CD8-positive, alpha-beta memory T cell (primary cell): ENCODE data around the gene MOGAT1. TPM values are rescaled to one million over a fixed set of nuclear protein-coding genes. Genes with fewer than 3 reads are reported as not detected.
A peak's percentile ranks its signal among the peaks of the same experiment; 100 is the strongest.
"Not testable (repeated sequence)": the region's sequence is repeated elsewhere in the genome, so short reads cannot be mapped to it uniquely, and the experiment has no call there.

ENCODE experiments used
- CTCF ChIA-PET: fragments of 350-600 bp; sonication (Branson Sonifier 250); formaldehyde crosslinking; loops from one replicate; lab custom pipeline; 2021; ENCODE audit warnings: antibody characterized with exemption; lab: Charles Lee
- POLR2A ChIA-PET: fragments of 350-600 bp; sonication (Branson Sonifier 250); formaldehyde crosslinking; loops from one replicate; lab custom pipeline; 2021; ENCODE audit warnings: antibody characterized with exemption; lab: Charles Lee
- DNase-seq, 5 donors: peaks; one replicate each; pipeline versions ENCODE4 v3.0.0 to v3.0.0-alpha.2; 2020 to 2022; ENCODE audit warnings: mixed read lengths in 1 of 5
- H3K27ac ChIP-seq: one replicate; pipeline ENCODE4 v1.7.0; 2013; ENCODE audit warnings: low read depth, mild to moderate bottlenecking, low read length, moderate library complexity
- H3K27me3 ChIP-seq: 2 replicates; pipeline ENCODE4 v1.7.0; 2013; ENCODE audit warnings: low read length, mild to moderate bottlenecking; ENCODE audit not compliant: insufficient read depth, poor library complexity, severe bottlenecking
- H3K36me3 ChIP-seq: 2 replicates; pipeline ENCODE4 v1.7.0; 2013; ENCODE audit warnings: mild to moderate bottlenecking, low read length, moderate library complexity; ENCODE audit not compliant: insufficient read depth
- H3K4me1 ChIP-seq: 2 replicates; pipeline ENCODE4 v1.7.0; 2013; ENCODE audit warnings: mild to moderate bottlenecking, low read length, moderate library complexity; ENCODE audit not compliant: insufficient read depth
- H3K4me3 ChIP-seq: 2 replicates; pipeline ENCODE4 v1.7.0; 2013; ENCODE audit warnings: mild to moderate bottlenecking, low read length
- H3K9me3 ChIP-seq: 2 replicates; pipeline ENCODE4 v1.7.0; 2013; ENCODE audit warnings: mild to moderate bottlenecking, low read length
- H3K27ac Mint-ChIP-seq, 8 donors: one replicate each; pipeline ENCODE4 v1.8.0; 2020 to 2021; ENCODE audit warnings: mixed read lengths in 8 of 8, mild to moderate bottlenecking in 6 of 8, inconsistent platforms in 3 of 8, moderate library complexity in 3 of 8
- H3K27me3 Mint-ChIP-seq, 2 donors: one replicate each; pipeline ENCODE4 v1.8.0; 2020 to 2021; ENCODE audit warnings: mixed read lengths in 2 of 2, mild to moderate bottlenecking in 1 of 2, moderate library complexity in 1 of 2
- H3K36me3 Mint-ChIP-seq, 3 donors: one replicate each; pipeline ENCODE4 v1.8.0; 2020 to 2021; ENCODE audit warnings: mixed read lengths in 3 of 3, inconsistent platforms in 1 of 3, mild to moderate bottlenecking in 1 of 3
- H3K4me1 Mint-ChIP-seq, 3 donors: one replicate each; pipeline ENCODE4 v1.8.0; 2020 to 2021; ENCODE audit warnings: mixed read lengths in 3 of 3, inconsistent platforms in 1 of 3, mild to moderate bottlenecking in 1 of 3
- H3K4me3 Mint-ChIP-seq, 7 donors: one replicate each; pipeline ENCODE4 v1.8.0; 2020 to 2021; ENCODE audit warnings: mixed read lengths in 7 of 7, mild to moderate bottlenecking in 6 of 7, moderate library complexity in 4 of 7, inconsistent platforms in 2 of 7
- H3K9me3 Mint-ChIP-seq, 5 donors: one replicate each; pipeline ENCODE4 v1.8.0; 2020 to 2022; ENCODE audit warnings: mixed read lengths in 5 of 5, mild to moderate bottlenecking in 3 of 5, moderate library complexity in 2 of 5, inconsistent platforms in 1 of 5
- polyA plus RNA-seq: library from polyadenylated mRNA; unstranded; fragments of 300-500 nt; fragmentation: Illumina TruSeq; gene quantifications from one replicate; pipeline ENCODE4 v1.2.3, GENCODE V29; 2021
- total RNA-seq, 2 experiments: library from RNA; stranded (reverse); gene quantifications; one replicate each; pipeline ENCODE4 v1.2.3, GENCODE V29; 2021

MOGAT1 gene
- total and polyA plus RNA-seq, 3 experiments from 2014 or later: not detected

- ChIA-PET CTCF (no interaction called here), POLR2A (no interaction called here)
- Histone ChIP-seq H3K4me3 (no peak overlapping the region), H3K9me3 (no peaks in the 10 kb centered on the region), H3K4me1 (no peaks in the 10 kb centered on the region), H3K36me3 (no peaks in the 10 kb centered on the region), H3K27ac (no peak overlapping the region), H3K27me3 (peaks cover 11% of the 10 kb centered on the region)
- DNase-seq: no peak
- Mint-ChIP-seq H3K27me3 (peaks cover 12 to 50% of the 10 kb centered on the region in 2 donors), H3K9me3 (no peaks in the 10 kb centered on the region), H3K36me3 (no peaks in the 10 kb centered on the region), H3K4me1 (no peaks in the 10 kb centered on the region), H3K27ac (peak overlapping the region in 1 of 8 donors; percentile 47), H3K4me3 (no peak overlapping the region)
Measured at GRCh38 chr2:222714361-222715241, 43.1 kb downstream of the MOGAT1 start.

- no peak for DNase-seq
- ChIA-PET CTCF (no interaction called here), POLR2A (no interaction called here)
- Mint-ChIP-seq H3K27me3 (peaks cover 12 to 43% of the 10 kb centered on the region in 2 donors), H3K36me3 (no peaks in the 10 kb centered on the region), H3K9me3 (no peaks in the 10 kb centered on the region), H3K4me3 (no peak overlapping the region), H3K27ac (no peak overlapping the region), H3K4me1 (no peaks in the 10 kb centered on the region)
- H3K27ac ChIP-seq: no peak overlapping the region
- peaks cover 11% of the 10 kb centered on the region for H3K27me3 ChIP-seq
- no peaks in the 10 kb centered on the region for H3K36me3 ChIP-seq
- H3K4me3 ChIP-seq: no peak overlapping the region
- H3K9me3 ChIP-seq: no peaks in the 10 kb centered on the region
- H3K4me1 ChIP-seq: no peaks in the 10 kb centered on the region
Measured at GRCh38 chr2:222715742-222716141, 44.3 kb downstream of the MOGAT1 start.

- H3K4me3 Mint-ChIP-seq, CTCF ChIA-PET, H3K27ac ChIP-seq, DNase-seq, H3K9me3 ChIP-seq, H3K36me3 Mint-ChIP-seq, H3K4me1 Mint-ChIP-seq, H3K9me3 Mint-ChIP-seq, H3K27ac Mint-ChIP-seq, H3K27me3 ChIP-seq, H3K4me1 ChIP-seq, H3K4me3 ChIP-seq, POLR2A ChIA-PET, H3K36me3 ChIP-seq: not testable (repeated sequence)
- peaks cover 5 to 12% of the 10 kb centered on the region in 2 donors for H3K27me3 Mint-ChIP-seq
Measured at GRCh38 chr2:222719787-222720186, 48.3 kb downstream of the MOGAT1 start.

- DNase-seq, H3K36me3 ChIP-seq, H3K9me3 Mint-ChIP-seq, H3K27me3 ChIP-seq, H3K4me1 Mint-ChIP-seq, H3K4me3 Mint-ChIP-seq, H3K9me3 ChIP-seq, H3K4me3 ChIP-seq, H3K4me1 ChIP-seq, POLR2A ChIA-PET, H3K36me3 Mint-ChIP-seq, H3K27me3 Mint-ChIP-seq, H3K27ac ChIP-seq, CTCF ChIA-PET: not testable (repeated sequence)
- peak overlapping the region in 1 of 8 donors; percentile 47 for H3K27ac Mint-ChIP-seq
Measured at GRCh38 chr2:222721597-222721996, 50.1 kb downstream of the MOGAT1 start.

GRCh38 chr2:222722327-222722946 is 51.0 kb downstream of the MOGAT1 start:
- H3K4me3 Mint-ChIP-seq: no peak overlapping the region
- peaks cover 0 to 9% of the 10 kb centered on the region in 2 donors for H3K27me3 Mint-ChIP-seq
- H3K36me3 Mint-ChIP-seq: no peaks in the 10 kb centered on the region
- Histone ChIP-seq H3K9me3 (no peaks in the 10 kb centered on the region), H3K4me1 (no peaks in the 10 kb centered on the region), H3K27ac (no peak overlapping the region), H3K36me3 (no peaks in the 10 kb centered on the region), H3K27me3 (no peaks in the 10 kb centered on the region), H3K4me3 (no peak overlapping the region)
- H3K9me3 Mint-ChIP-seq: peaks cover 0 to 2% (median 0%) of the 10 kb centered on the region in 5 donors
- DNase-seq: no peak
- H3K4me1 Mint-ChIP-seq: no peaks in the 10 kb centered on the region
- ChIA-PET CTCF (interaction anchor here (2.8 kb wide), 1 partner anchor 9 kb away, joined by 10 read pairs; no protein-coding TSS in a partner anchor), POLR2A (interaction anchor here (0.6 kb wide), 1 partner anchor 19 kb away, joined by 3 read pairs; no protein-coding TSS in a partner anchor)
- no peak overlapping the region for H3K27ac Mint-ChIP-seq

GRCh38 chr2:222724208-222724607 is 52.8 kb downstream of the MOGAT1 start:
- Histone ChIP-seq H3K4me1 (no peaks in the 10 kb centered on the region), H3K9me3 (no peaks in the 10 kb centered on the region), H3K4me3 (no peak overlapping the region), H3K27ac (no peak overlapping the region), H3K27me3 (no peaks in the 10 kb centered on the region), H3K36me3 (no peaks in the 10 kb centered on the region)
- Mint-ChIP-seq H3K27me3 (peaks cover 3 to 9% of the 10 kb centered on the region in 2 donors), H3K4me3 (no peak overlapping the region), H3K4me1 (no peaks in the 10 kb centered on the region), H3K9me3 (peaks cover 0 to 2% (median 0%) of the 10 kb centered on the region in 5 donors), H3K27ac (no peak overlapping the region), H3K36me3 (no peaks in the 10 kb centered on the region)
- CTCF ChIA-PET: interaction anchor here (2.8 kb wide), 1 partner anchor 11 kb away, joined by 10 read pairs; no protein-coding TSS in a partner anchor
- POLR2A ChIA-PET: no interaction called here
- DNase-seq: no peak

GRCh38 chr2:222728621-222729020 is 57.2 kb downstream of the MOGAT1 start:
- CTCF ChIA-PET: interaction anchor here (1.2 kb wide), 1 partner anchor 38 kb away, joined by 3 read pairs; no protein-coding TSS in a partner anchor
- Mint-ChIP-seq H3K9me3 (no peaks in the 10 kb centered on the region), H3K4me1 (no peaks in the 10 kb centered on the region), H3K27ac (no peak overlapping the region), H3K36me3 (no peaks in the 10 kb centered on the region), H3K27me3 (peaks cover 10 to 29% of the 10 kb centered on the region in 2 donors), H3K4me3 (no peak overlapping the region)
- H3K27ac ChIP-seq: no peak overlapping the region
- H3K4me3 ChIP-seq: no peak overlapping the region
- H3K4me1 ChIP-seq: no peaks in the 10 kb centered on the region
- DNase-seq: no peak
- no peaks in the 10 kb centered on the region for H3K9me3 ChIP-seq
- POLR2A ChIA-PET: no interaction called here
- no peaks in the 10 kb centered on the region for H3K36me3 ChIP-seq
- no peaks in the 10 kb centered on the region for H3K27me3 ChIP-seq

- no peaks in the 10 kb centered on the region for H3K27me3 ChIP-seq
- Mint-ChIP-seq H3K27ac (no peak overlapping the region), H3K36me3 (no peaks in the 10 kb centered on the region), H3K27me3 (peaks cover 10 to 26% of the 10 kb centered on the region in 2 donors), H3K9me3 (no peaks in the 10 kb centered on the region), H3K4me3 (no peak overlapping the region), H3K4me1 (no peaks in the 10 kb centered on the region)
- ChIA-PET CTCF (no interaction called here), POLR2A (no interaction called here)
- H3K36me3 ChIP-seq: no peaks in the 10 kb centered on the region
- H3K4me1 ChIP-seq: no peaks in the 10 kb centered on the region
- DNase-seq: no peak
- no peak overlapping the region for H3K4me3 ChIP-seq
- H3K9me3 ChIP-seq: no peaks in the 10 kb centered on the region
- H3K27ac ChIP-seq: no peak overlapping the region
Measured at GRCh38 chr2:222730366-222730999, 59.0 kb downstream of the MOGAT1 start.
